ENCODE data around the gene HS1BP3.

HS1BP3 gene

GRCh38 chr2:20578895-20579825 lies 71.7 kb downstream of the HS1BP3 start:
- Histone ChIP-seq H3K9ac (no peak overlapping the region), H3K4me2 (ENCODE audit: low read length) (no peak overlapping the region), H3K27ac (peak overlapping the region; percentile 52), H3K9me3 (ENCODE audit: control insufficient read depth, low read length) (no peaks in the 10 kb centered on the region), H3K79me2 (no peaks in the 10 kb centered on the region), H3K4me3 (ENCODE audit: low read depth, low read length) (no peak overlapping the region), H2AFZ (no peak overlapping the region), H3K4me1 (peaks cover 8% of the 10 kb centered on the region), H3K27me3 (ENCODE audit: control insufficient read depth, insufficient read depth, low read length) (no peaks in the 10 kb centered on the region), H3K36me3 (ENCODE audit: control insufficient read depth, insufficient read depth, low read length) (no peaks in the 10 kb centered on the region)
- no peak for TF ChIP-seq CTCF (IDR thresholded peaks at IDR 0.05)

GRCh38 chr2:20578266-20578894 lies 72.5 kb downstream of the HS1BP3 start:
- peak overlapping the region; percentile 45 for H3K27ac ChIP-seq
- H3K4me3 ChIP-seq (ENCODE audit: low read depth, low read length) = no peak overlapping the region
- no peaks in the 10 kb centered on the region for H3K79me2 ChIP-seq
- H3K27me3 ChIP-seq (ENCODE audit: control insufficient read depth, insufficient read depth, low read length) = no peaks in the 10 kb centered on the region
- H2AFZ ChIP-seq = no peak overlapping the region
- no peaks in the 10 kb centered on the region for H3K9me3 ChIP-seq (ENCODE audit: control insufficient read depth, low read length)
- peaks cover under 1% of the 10 kb centered on the region for H3K4me1 ChIP-seq
- H3K36me3 ChIP-seq (ENCODE audit: control insufficient read depth, insufficient read depth, low read length) = no peaks in the 10 kb centered on the region
- no peak overlapping the region for H3K9ac ChIP-seq
- H3K4me2 ChIP-seq (ENCODE audit: low read length) = no peak overlapping the region
- TF ChIP-seq CTCF (IDR thresholded peaks at IDR 0.05) = no peak

GRCh38 chr2:20577495-20578235 lies 73.2 kb downstream of the HS1BP3 start:
- Histone ChIP-seq H2AFZ (no peak overlapping the region), H3K4me3 (ENCODE audit: low read depth, low read length) (no peak overlapping the region), H3K4me1 (no peaks in the 10 kb centered on the region), H3K27me3 (ENCODE audit: control insufficient read depth, insufficient read depth, low read length) (no peaks in the 10 kb centered on the region), H3K4me2 (ENCODE audit: low read length) (no peak overlapping the region), H3K27ac (no peak overlapping the region), H3K79me2 (no peaks in the 10 kb centered on the region), H3K9me3 (ENCODE audit: control insufficient read depth, low read length) (no peaks in the 10 kb centered on the region), H3K36me3 (ENCODE audit: control insufficient read depth, insufficient read depth, low read length) (no peaks in the 10 kb centered on the region), H3K9ac (no peak overlapping the region)
- no peak for TF ChIP-seq CTCF (IDR thresholded peaks at IDR 0.05)

- H3K79me2 ChIP-seq = no peaks in the 10 kb centered on the region
- no peaks in the 10 kb centered on the region for H3K4me1 ChIP-seq
- no peak overlapping the region for H3K4me2 ChIP-seq (ENCODE audit: low read length)
- no peaks in the 10 kb centered on the region for H3K27me3 ChIP-seq (ENCODE audit: control insufficient read depth, insufficient read depth, low read length)
- no peak for TF ChIP-seq CTCF (IDR thresholded peaks at IDR 0.05)
- H3K36me3 ChIP-seq (ENCODE audit: control insufficient read depth, insufficient read depth, low read length) = no peaks in the 10 kb centered on the region
- no peaks in the 10 kb centered on the region for H3K9me3 ChIP-seq (ENCODE audit: control insufficient read depth, low read length)
- no peak overlapping the region for H2AFZ ChIP-seq
- H3K4me3 ChIP-seq (ENCODE audit: low read depth, low read length) = no peak overlapping the region
- no peak overlapping the region for H3K9ac ChIP-seq
- no peak overlapping the region for H3K27ac ChIP-seq
Observed at GRCh38 chr2:20576598-20577115, 74.2 kb downstream of the HS1BP3 start.
